GM10248 (cell line): ENCODE data around the gene E2F1.
"Not testable (repeated sequence)": the region's sequence is repeated elsewhere in the genome, so short reads cannot be mapped to it uniquely, and the experiment has no call there.

Source experiments
- CTCF ChIA-PET: fragments of 300-600 bp; sonication (Branson Sonifier 250); formaldehyde crosslinking; extraction: SDS; loops from one replicate; lab custom pipeline; 2021; ENCODE audit warnings: antibody characterized with exemption; lab: Yijun Ruan, JAX
- POLR2A ChIA-PET: fragments of 350-650 bp; sonication (Branson Sonifier 250); formaldehyde crosslinking; extraction: SDS; loops from one replicate; lab custom pipeline; 2020; ENCODE audit warnings: antibody characterized with exemption; lab: Yijun Ruan, JAX
- DNase-seq: peaks from one replicate; pipeline ENCODE4 v3.0.0; 2012; ENCODE audit errors: extremely low spot score
- CTCF ChIP-seq: IDR thresholded peaks from 2 replicates; pipeline ENCODE4 v1.5.1; 2012; ENCODE audit warnings: mild to moderate bottlenecking, low read depth; ENCODE audit errors: extremely low read depth, missing control alignments, control extremely low read depth

The E2F1 gene

DNA sequence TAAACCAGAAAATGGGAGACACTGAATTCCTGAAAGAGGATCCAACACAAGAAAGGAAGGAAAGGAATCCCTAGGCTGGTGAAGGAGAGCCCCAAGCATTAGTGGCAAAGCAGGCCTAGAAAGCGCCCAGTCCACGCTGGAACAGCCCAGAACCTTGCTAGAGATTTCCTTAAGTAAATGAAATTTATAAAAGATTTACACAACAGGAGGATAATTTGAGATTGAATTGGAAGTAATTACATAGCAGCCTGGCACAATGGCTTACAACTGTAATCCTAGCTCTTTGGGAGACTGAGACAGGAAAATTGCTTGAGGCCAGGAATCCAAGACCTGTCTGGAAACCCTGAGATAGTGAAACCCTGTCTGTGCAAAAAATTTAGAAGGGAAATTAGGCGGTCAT, 50.8 kb downstream of the E2F1 start:
- no peak for TF ChIP-seq CTCF
- DNase-seq, result no peak
- ChIA-PET POLR2A (no interaction called here), CTCF (interaction anchor here (1.3 kb wide), 1 partner anchor 33 kb away, joined by 3 read pairs; no protein-coding TSS in a partner anchor)

GRCh38 chr20:33631910-33632309, 54.3 kb downstream of the E2F1 start:
- CTCF ChIA-PET, result interaction anchor here (0.6 to 1.8 kb wide), 3 partner anchors 9 to 15 kb away, joined by 3 to 7 read pairs (median 3); no protein-coding TSS in a partner anchor
- DNase-seq, POLR2A ChIA-PET: not testable (repeated sequence)

GRCh38 chr20:33630507-33630906, 55.7 kb downstream of the E2F1 start:
- ChIA-PET CTCF (interaction anchor here (1.3 to 1.8 kb wide), 2 partner anchors 8 to 11 kb away, joined by 3 to 7 read pairs; no protein-coding TSS in a partner anchor), POLR2A (no interaction called here)
- no peak for TF ChIP-seq CTCF
- DNase-seq, result no peak

DNA sequence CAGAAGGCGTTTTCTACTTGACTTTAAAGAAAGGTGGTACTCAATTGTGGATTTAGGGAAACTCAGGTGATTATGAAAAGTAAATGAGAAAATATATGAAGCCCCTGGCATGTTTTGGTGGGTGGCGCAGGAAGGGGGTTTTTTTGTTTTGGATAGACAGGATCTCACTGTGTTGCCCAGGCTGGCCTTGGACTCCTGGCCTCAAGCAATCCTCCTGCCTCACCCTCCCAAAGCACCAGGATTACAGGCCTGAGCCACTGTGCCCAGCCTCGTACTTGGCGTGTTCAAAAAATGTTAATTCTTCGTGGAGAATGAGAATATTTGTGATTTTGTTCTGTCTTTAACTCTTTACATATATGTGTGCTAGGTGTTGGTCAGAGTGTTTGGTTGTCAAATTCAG, 56.2 kb downstream of the E2F1 start:
- CTCF ChIA-PET, result no interaction called here
- no peak for DNase-seq
- no peak for TF ChIP-seq CTCF
- POLR2A ChIA-PET, result no interaction called here

GRCh38 chr20:33629533-33629932, 56.7 kb downstream of the E2F1 start:
- no peak for DNase-seq
- ChIA-PET POLR2A (no interaction called here), CTCF (no interaction called here)
- no peak for TF ChIP-seq CTCF

DNA sequence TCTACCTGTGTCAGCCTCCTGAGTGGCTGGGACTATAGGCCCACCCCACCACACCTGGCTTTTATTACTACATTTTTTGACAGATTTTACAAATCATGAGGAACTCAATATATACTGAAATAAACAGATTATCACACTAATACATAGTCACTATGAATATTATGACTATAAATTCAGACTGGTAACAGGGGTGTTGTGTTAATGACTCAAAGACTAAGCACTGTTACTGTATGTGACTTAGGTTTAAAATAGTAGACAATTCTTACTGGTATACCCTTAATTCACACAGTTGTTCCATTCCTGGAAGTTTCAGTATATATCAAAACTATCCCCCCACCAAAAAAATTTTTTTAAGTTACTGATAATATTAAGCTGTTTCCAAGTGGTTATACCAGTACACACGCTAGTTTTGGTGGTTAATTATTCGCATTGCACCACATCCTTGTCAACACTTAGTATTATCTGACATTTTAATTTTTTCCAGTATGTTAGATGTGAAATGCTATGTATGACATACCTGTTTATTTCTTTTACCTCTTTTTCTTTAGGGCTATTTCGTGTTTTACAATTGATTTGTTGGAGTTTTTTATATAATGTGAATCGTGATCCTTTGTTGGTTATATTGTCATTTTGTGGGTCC, 58.5 kb downstream of the E2F1 start:
- no peak for DNase-seq
- ChIA-PET CTCF (no interaction called here), POLR2A (no interaction called here)
- no peak for TF ChIP-seq CTCF

GRCh38 chr20:33626190-33626589, 60.0 kb downstream of the E2F1 start:
- no peak for DNase-seq
- no peak for TF ChIP-seq CTCF
- POLR2A ChIA-PET, result no interaction called here
- CTCF ChIA-PET, result interaction anchor here (0.9 to 1.5 kb wide), 2 partner anchors 17 to 39 kb away, joined by 3 to 4 read pairs; no protein-coding TSS in a partner anchor
